PFSK-1 (cell line): ENCODE data around the gene EPHA7.

Experiments used
- FOXP2 ChIP-seq: optimal IDR thresholded peaks from 2 replicates; pipeline ENCODE3; 2011; ENCODE audit warnings: borderline replicate concordance, control low read depth, inconsistent platforms; ENCODE audit not compliant: insufficient read depth; ENCODE audit errors: extremely low read length, extremely low read depth
- POLR2AphosphoS5 ChIP-seq: IDR thresholded peaks from 2 replicates; pipeline ENCODE4 v1.6.1; 2012; ENCODE audit warnings: low read depth, mild to moderate bottlenecking, control low read depth, low read length, moderate library complexity
- SIN3A ChIP-seq: IDR thresholded peaks from 2 replicates; pipeline ENCODE4 v1.6.1; 2012; ENCODE audit warnings: mild to moderate bottlenecking, low read length, moderate library complexity, borderline replicate concordance; ENCODE audit not compliant: insufficient read depth
- TAF1 ChIP-seq: IDR thresholded peaks from 2 replicates; pipeline ENCODE4 v1.6.1; 2012; ENCODE audit warnings: low read length, control low read depth, borderline replicate concordance; ENCODE audit not compliant: insufficient read depth
- TF ChIP-seq, protein P1 (sequence below), 2 experiments: IDR thresholded peaks; 2 replicates each; pipeline versions ENCODE4 v1.6.1 to v1.8.0; 2011 to 2012; ENCODE audit warnings: low read depth in 2 of 2, low read length in 2 of 2, control low read depth in 1 of 2, inconsistent platforms in 1 of 2, mild to moderate bottlenecking in 1 of 2, moderate library complexity in 1 of 2; ENCODE audit not compliant: insufficient read depth in 1 of 2

EPHA7 gene

GRCh38 chr6:93226822-93227221, 192.5 kb downstream of the EPHA7 start:
- no peak for TF ChIP-seq POLR2AphosphoS5
- TF ChIP-seq, protein P1, sequence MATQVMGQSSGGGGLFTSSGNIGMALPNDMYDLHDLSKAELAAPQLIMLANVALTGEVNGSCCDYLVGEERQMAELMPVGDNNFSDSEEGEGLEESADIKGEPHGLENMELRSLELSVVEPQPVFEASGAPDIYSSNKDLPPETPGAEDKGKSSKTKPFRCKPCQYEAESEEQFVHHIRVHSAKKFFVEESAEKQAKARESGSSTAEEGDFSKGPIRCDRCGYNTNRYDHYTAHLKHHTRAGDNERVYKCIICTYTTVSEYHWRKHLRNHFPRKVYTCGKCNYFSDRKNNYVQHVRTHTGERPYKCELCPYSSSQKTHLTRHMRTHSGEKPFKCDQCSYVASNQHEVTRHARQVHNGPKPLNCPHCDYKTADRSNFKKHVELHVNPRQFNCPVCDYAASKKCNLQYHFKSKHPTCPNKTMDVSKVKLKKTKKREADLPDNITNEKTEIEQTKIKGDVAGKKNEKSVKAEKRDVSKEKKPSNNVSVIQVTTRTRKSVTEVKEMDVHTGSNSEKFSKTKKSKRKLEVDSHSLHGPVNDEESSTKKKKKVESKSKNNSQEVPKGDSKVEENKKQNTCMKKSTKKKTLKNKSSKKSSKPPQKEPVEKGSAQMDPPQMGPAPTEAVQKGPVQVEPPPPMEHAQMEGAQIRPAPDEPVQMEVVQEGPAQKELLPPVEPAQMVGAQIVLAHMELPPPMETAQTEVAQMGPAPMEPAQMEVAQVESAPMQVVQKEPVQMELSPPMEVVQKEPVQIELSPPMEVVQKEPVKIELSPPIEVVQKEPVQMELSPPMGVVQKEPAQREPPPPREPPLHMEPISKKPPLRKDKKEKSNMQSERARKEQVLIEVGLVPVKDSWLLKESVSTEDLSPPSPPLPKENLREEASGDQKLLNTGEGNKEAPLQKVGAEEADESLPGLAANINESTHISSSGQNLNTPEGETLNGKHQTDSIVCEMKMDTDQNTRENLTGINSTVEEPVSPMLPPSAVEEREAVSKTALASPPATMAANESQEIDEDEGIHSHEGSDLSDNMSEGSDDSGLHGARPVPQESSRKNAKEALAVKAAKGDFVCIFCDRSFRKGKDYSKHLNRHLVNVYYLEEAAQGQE (IDR thresholded peaks at IDR 0.05; ENCODE audit: insufficient read depth in 1 of 2, low read depth in 2 of 2, low read length in 2 of 2): no peak

GRCh38 chr6:93222071-93222851, 197.1 kb downstream of the EPHA7 start:
- TF ChIP-seq TAF1 (no peak), POLR2AphosphoS5 (no peak), FOXP2 (no peak)
- TF ChIP-seq, protein P1 (IDR thresholded peaks at IDR 0.05; ENCODE audit: insufficient read depth in 1 of 2, low read depth in 2 of 2, low read length in 2 of 2): no peak

DNA sequence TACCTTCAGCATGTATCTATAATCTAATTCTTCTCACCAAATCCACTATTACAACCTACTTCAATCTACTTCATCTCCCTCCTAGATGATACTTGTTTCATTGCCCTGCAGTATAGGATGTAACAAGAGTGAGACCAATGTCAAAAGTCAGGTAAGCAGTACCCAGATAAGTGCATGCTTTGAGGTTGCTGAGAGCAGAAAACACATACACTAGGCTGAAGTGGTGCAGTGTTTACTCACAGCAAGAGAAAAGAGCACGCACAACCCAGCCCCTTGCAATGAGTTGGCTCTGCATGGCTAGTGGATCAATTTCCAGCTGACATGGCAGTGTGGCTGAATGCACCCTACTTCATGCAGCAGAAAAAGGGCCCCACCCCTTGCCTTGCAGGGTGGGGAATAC, 199.9 kb downstream of the EPHA7 start:
- TF ChIP-seq FOXP2: no peak

DNA sequence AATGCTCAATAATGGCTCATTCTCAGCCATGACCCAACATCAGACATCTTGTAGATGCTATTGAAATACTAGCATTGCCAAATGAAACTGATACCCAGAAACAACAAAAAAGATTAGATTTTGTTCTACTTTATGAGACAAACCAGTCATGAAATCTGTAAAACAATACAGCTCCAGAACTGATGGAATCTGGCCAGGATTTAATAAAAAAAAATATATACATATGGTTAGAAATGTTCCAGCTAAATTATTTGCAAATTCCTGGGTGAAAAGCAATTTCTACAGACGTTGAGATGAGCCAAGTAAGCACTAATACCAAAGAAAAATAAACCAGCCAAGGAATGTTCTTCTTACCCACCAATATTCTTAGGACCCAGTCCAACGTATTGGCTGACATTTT, 201.3 kb downstream of the EPHA7 start:
- TF ChIP-seq TAF1 (no peak), SIN3A (no peak), FOXP2 (no peak), POLR2AphosphoS5 (no peak)
- TF ChIP-seq, protein P1 (IDR thresholded peaks at IDR 0.05; ENCODE audit: insufficient read depth in 1 of 2, low read depth in 2 of 2, low read length in 2 of 2): no peak

DNA sequence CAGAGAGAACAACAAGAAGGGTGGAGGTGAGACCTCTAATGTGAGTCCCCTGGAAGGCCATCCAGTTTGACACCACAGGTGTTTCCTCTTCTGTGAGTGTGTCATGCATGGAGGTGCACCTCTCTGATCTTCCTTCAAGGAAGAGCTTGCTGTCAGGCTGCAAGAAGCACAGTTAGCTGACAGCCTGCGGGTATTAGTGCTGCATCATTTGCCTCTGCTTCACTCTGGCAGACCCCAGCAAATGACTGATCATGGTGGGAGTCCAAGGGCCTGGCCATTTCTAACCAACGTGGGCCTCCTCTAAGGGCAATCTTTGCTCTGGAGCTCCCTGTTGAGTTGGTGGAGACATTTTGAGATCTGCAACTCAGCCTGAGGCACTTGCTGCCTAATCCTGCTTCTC, 206.3 kb downstream of the EPHA7 start:
- TF ChIP-seq SIN3A: no peak
- no peak for TF ChIP-seq TAF1
- TF ChIP-seq POLR2AphosphoS5: no peak

DNA sequence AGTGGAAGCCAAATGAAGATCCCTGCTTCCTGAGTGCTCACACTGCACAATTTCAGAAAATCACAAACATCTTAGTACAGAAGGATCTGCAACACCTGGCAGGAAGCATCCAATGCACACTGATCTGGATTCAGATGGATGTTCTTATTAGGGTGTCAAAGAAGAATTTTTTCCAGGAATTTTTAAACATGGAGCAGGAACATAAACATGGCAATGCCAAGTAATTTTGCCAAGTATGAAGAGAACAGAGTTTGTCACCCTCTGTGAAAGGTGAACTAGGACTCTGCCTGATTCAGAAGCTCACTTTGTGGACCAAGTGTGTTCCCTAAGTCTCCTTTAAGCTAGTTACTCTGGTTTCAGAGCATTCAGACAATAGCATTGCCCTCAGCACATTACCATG, 208.5 kb downstream of the EPHA7 start:
- TF ChIP-seq POLR2AphosphoS5 (no peak), TAF1 (no peak), SIN3A (no peak), FOXP2 (no peak)
- TF ChIP-seq, protein P1 (IDR thresholded peaks at IDR 0.05; ENCODE audit: insufficient read depth in 1 of 2, low read depth in 2 of 2, low read length in 2 of 2): no peak
